Right lobe of liver (tissue), 4 donors: ENCODE results near the gene PCSK2.

Experiments
- CTCF ChIP-seq, 4 donors: fragments of 200-600 bp in 3 of 4; fragments of 450-650 bp in 1 of 4; IDR thresholded peaks; one replicate each; pipeline versions ENCODE4 v1.5.1 to v1.8.0; 2016 to 2022; ENCODE audit warnings: antibody characterized with exemption in 4 of 4, mild to moderate bottlenecking in 2 of 4
- POLR2A ChIP-seq: fragments of 450-650 bp; IDR thresholded peaks from one replicate; pipeline ENCODE4 v1.6.1; 2017; ENCODE audit warnings: antibody characterized with exemption, mild to moderate bottlenecking
- donor health status: DM: no; HTN: no; CAD: no.
- donor health status: DM: no; HTN: no; CAD: no.
- donor health status: DM: no; HTN: yes; CAD: no.

GRCh38 chr20:17374086-17374485 lies 147.2 kb downstream of the PCSK2 start:
- TF ChIP-seq POLR2A (no peak), CTCF (IDR thresholded peaks at IDR 0.05) (no peak)
